T-cell (primary cell): Measurements from ENCODE around the gene HSPB2. TPM values are rescaled to one million over a fixed set of nuclear protein-coding genes. Genes with fewer than 3 reads are reported as not detected.

Source experiments
- ATAC-seq, 4 experiments: fragments of 200-7000 bp in 3 of 4; fragments of 150-1000 bp in 1 of 4; cut with Tn5 transposase; replicated peaks in 1 of 4; 1 replicate in 3 of 4; 2 replicates in 1 of 4; pipeline ENCODE4 v1.10.0; 2021; ENCODE audit warnings: moderate library complexity in 3 of 4, mild to moderate bottlenecking in 2 of 4, moderate number of reproducible peaks in 1 of 4
- CTCF ChIA-PET, 2 donors: fragments of 300-600 bp; sonication (Branson Sonifier 250); formaldehyde crosslinking; loops; one replicate each; lab custom pipeline; 2022; ENCODE audit warnings: antibody characterized with exemption in 2 of 2; lab: Charles Lee
- POLR2A ChIA-PET, 2 donors: fragments of 300-600 bp; sonication (Branson Sonifier 250); formaldehyde crosslinking; loops; one replicate each; lab custom pipeline; 2022; ENCODE audit warnings: antibody characterized with exemption in 2 of 2; lab: Charles Lee
- DNase-seq, 35 experiments: peaks; one replicate each; pipeline versions ENCODE4 v3.0.0 to v3.0.0-alpha.2; 2013 to 2023
- H3K27ac ChIP-seq: one replicate; pipeline ENCODE4 v1.5.1; 2013; ENCODE audit warnings: low read length
- H3K27me3 ChIP-seq, 2 experiments: replicated peaks in 1 of 2; 1 replicate in 1 of 2; 2 replicates in 1 of 2; pipeline versions ENCODE4 v1.6.1 to v1.7.0; 2013; ENCODE audit warnings: low read length in 1 of 2, mixed read lengths in 1 of 2; ENCODE audit not compliant: control insufficient read depth in 2 of 2, insufficient read depth in 2 of 2; ENCODE audit errors: extremely low read depth in 1 of 2
- H3K36me3 ChIP-seq, 2 donors: 1 replicate in 1 of 2; 2 replicates in 1 of 2; pipeline versions ENCODE4 v1.6.1 to v1.7.0; 2013; ENCODE audit warnings: low read length in 1 of 2; ENCODE audit not compliant: control insufficient read depth in 2 of 2, insufficient read depth in 1 of 2; ENCODE audit errors: extremely low read depth in 1 of 2
- H3K4me1 ChIP-seq, 2 experiments: 1 replicate in 1 of 2; 2 replicates in 1 of 2; pipeline versions ENCODE4 v1.6.1 to v1.7.0; 2013; ENCODE audit warnings: low read length in 2 of 2, mixed read lengths in 1 of 2; ENCODE audit not compliant: insufficient read depth in 2 of 2, control insufficient read depth in 1 of 2; ENCODE audit errors: extremely low read depth in 1 of 2
- H3K4me3 ChIP-seq, 2 donors: 1 replicate in 1 of 2; 2 replicates in 1 of 2; pipeline versions ENCODE4 v1.5.1 to v1.7.0; 2013; ENCODE audit warnings: mild to moderate bottlenecking in 2 of 2, low read length in 1 of 2, moderate library complexity in 1 of 2; ENCODE audit not compliant: control insufficient read depth in 1 of 2; ENCODE audit errors: extremely low read depth in 1 of 2
- H3K9me3 ChIP-seq: 2 replicates; pipeline ENCODE4 v1.7.0; 2013
- H3K27ac Mint-ChIP-seq, 2 donors: one replicate each; pipeline ENCODE4 v1.8.0; 2020 to 2021; ENCODE audit warnings: mild to moderate bottlenecking in 2 of 2, mixed read lengths in 2 of 2
- H3K27me3 Mint-ChIP-seq, 2 donors: one replicate each; pipeline ENCODE4 v1.8.0; 2021 to 2022; ENCODE audit warnings: mixed read lengths in 2 of 2
- H3K36me3 Mint-ChIP-seq: one replicate; pipeline ENCODE4 v1.8.0; 2021; ENCODE audit warnings: mixed read lengths
- H3K4me1 Mint-ChIP-seq, 3 donors: one replicate each; pipeline ENCODE4 v1.8.0; 2020 to 2022; ENCODE audit warnings: mixed read lengths in 3 of 3, mild to moderate bottlenecking in 1 of 3
- H3K4me3 Mint-ChIP-seq, 3 donors: one replicate each; pipeline ENCODE4 v1.8.0; 2020 to 2022; ENCODE audit warnings: mild to moderate bottlenecking in 3 of 3, mixed read lengths in 3 of 3, moderate library complexity in 3 of 3
- H3K9me3 Mint-ChIP-seq, 3 donors: one replicate each; pipeline ENCODE4 v1.8.0; 2020 to 2022; ENCODE audit warnings: mixed read lengths in 3 of 3
- WGBS: methylation state at CpG from one replicate; pipeline ENCODE4 v1.1.5; 2013; ENCODE audit warnings: missing lambda C conversion rate; ENCODE audit not compliant: insufficient coverage; 5-methylcytosine and 5-hydroxymethylcytosine counted together
- total RNA-seq, 35 experiments: library from RNA in 6 of 35; stranded (reverse) in 6 of 35; fragments of 120-200 nt in 1 of 35; gene quantifications; one replicate each; pipeline versions ENCODE4 v1.2.1 to v1.2.4 and lab custom pipeline; 2013 to 2026

The HSPB2 gene
- total RNA-seq, 5 donors from 2014 or later (not counting 1 experiment from before 2014, with no cell fraction given), result not detected

GRCh38 chr11:111886844-111887243 lies 25.7 kb upstream of the HSPB2 start:
- H3K9me3 Mint-ChIP-seq, result no peaks in the 10 kb centered on the region
- H3K36me3 Mint-ChIP-seq, result peaks cover 16% of the 10 kb centered on the region
- H3K4me3 ChIP-seq, result no peak overlapping the region
- ATAC-seq (no peak), DNase-seq (no peak)
- H3K27me3 ChIP-seq, result no peaks in the 10 kb centered on the region
- H3K27ac Mint-ChIP-seq, result no peak overlapping the region
- ChIA-PET POLR2A (no interaction called here), CTCF (interaction anchor here in 1 of 2 donors (0.6 to 1.5 kb wide), 2 partner anchors 10 to 16 kb away, joined by 4 read pairs; partner anchors contain the start of gene ALG9)
- no peaks in the 10 kb centered on the region for H3K4me1 ChIP-seq
- 40% methylated on average over 1 of the region's 2 CpGs for WGBS
- no peaks in the 10 kb centered on the region for H3K9me3 ChIP-seq
- H3K27ac ChIP-seq, result no peak overlapping the region
- no peaks in the 10 kb centered on the region for H3K4me1 Mint-ChIP-seq
- H3K36me3 ChIP-seq, result peaks cover 0 to 3% of the 10 kb centered on the region in 2 donors
- no peak overlapping the region for H3K4me3 Mint-ChIP-seq
- H3K27me3 Mint-ChIP-seq, result no peaks in the 10 kb centered on the region

DNA sequence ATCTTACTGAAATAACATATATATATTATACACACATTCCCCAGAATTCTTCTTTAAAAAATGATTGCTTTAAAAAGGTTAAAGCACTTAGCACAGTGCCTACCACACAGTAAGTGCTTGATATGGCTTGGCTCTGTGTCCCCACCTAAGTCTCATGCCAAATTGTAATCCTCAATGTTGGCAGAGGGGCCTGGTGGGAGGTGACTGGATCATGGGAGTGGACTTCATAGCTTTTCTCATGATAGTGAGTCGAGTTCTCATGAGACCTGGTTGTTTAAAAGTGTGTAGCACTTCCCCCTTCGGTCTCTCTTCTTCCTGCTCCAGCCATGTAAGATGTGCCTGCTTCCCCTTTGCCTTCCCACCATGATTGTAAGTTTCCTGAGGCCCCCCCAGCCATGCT lies 7.1 kb upstream of the HSPB2 start:
- ChIA-PET CTCF (no interaction called here), POLR2A (no interaction called here)
- no peak overlapping the region for H3K4me3 Mint-ChIP-seq
- no peak overlapping the region for H3K27ac Mint-ChIP-seq
- peaks cover 15 to 17% of the 10 kb centered on the region in 2 donors for H3K27me3 Mint-ChIP-seq
- Histone ChIP-seq H3K9me3 (no peaks in the 10 kb centered on the region), H3K27me3 (peaks cover 4 to 5% of the 10 kb centered on the region in 2 experiments), H3K36me3 (no peaks in the 10 kb centered on the region), H3K4me1 (no peaks in the 10 kb centered on the region), H3K4me3 (no peak overlapping the region), H3K27ac (no peak overlapping the region)
- peaks cover 5% of the 10 kb centered on the region for H3K36me3 Mint-ChIP-seq
- no peaks in the 10 kb centered on the region for H3K9me3 Mint-ChIP-seq
- no peaks in the 10 kb centered on the region for H3K4me1 Mint-ChIP-seq
- DNase-seq, result no peak
- no CpG with 5 or more reads among the region's 2 CpGs for WGBS
- ATAC-seq, result no peak

DNA sequence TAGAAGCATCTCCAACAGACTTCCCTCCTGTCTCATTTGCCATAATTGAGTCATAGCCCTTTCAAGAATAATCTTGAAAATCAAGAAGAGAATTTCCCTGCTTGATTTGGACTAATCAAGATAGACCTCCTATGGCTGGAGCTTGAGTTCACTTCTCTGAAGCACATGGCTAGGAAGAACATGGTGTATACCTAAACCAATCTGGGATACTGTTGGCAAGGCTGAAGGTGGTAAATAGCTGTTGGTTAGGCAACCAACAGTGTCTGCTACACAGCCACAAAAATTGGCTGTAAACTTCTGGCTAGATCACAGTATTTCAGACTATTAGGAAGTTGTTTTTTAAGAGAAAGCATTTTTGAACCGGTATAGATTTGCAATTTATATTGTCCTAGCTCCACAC lies 5.9 kb upstream of the HSPB2 start:
- Histone ChIP-seq H3K36me3 (no peaks in the 10 kb centered on the region), H3K4me1 (no peaks in the 10 kb centered on the region), H3K4me3 (no peak overlapping the region), H3K27ac (no peak overlapping the region), H3K9me3 (no peaks in the 10 kb centered on the region), H3K27me3 (peaks cover 7 to 13% of the 10 kb centered on the region in 2 experiments)
- Mint-ChIP-seq H3K27ac (no peak overlapping the region), H3K4me1 (no peaks in the 10 kb centered on the region), H3K4me3 (no peak overlapping the region), H3K36me3 (peaks cover 5% of the 10 kb centered on the region), H3K27me3 (peaks cover 25 to 27% of the 10 kb centered on the region in 2 donors), H3K9me3 (no peaks in the 10 kb centered on the region)
- WGBS, result no CpG with 5 or more reads among the region's 1 CpG
- ChIA-PET POLR2A (no interaction called here), CTCF (no interaction called here)
- ATAC-seq, result no peak
- no peak for DNase-seq

GRCh38 chr11:111908639-111909305 lies 3.8 kb upstream of the HSPB2 start:
- H3K4me1 ChIP-seq, result peaks cover 0 to 4% of the 10 kb centered on the region in 2 experiments
- DNase-seq, result no peak
- H3K9me3 ChIP-seq, result no peaks in the 10 kb centered on the region
- Mint-ChIP-seq H3K4me1 (no peaks in the 10 kb centered on the region), H3K9me3 (no peaks in the 10 kb centered on the region), H3K36me3 (peaks cover 5% of the 10 kb centered on the region), H3K27ac (no peak overlapping the region), H3K27me3 (peaks cover 34 to 39% of the 10 kb centered on the region in 2 donors), H3K4me3 (no peak overlapping the region)
- ChIA-PET CTCF (interaction anchor here in 1 of 2 donors (0.6 kb wide), 1 partner anchor 1666 kb away, joined by 3 read pairs; no protein-coding TSS in a partner anchor), POLR2A (no interaction called here)
- H3K27ac ChIP-seq, result no peak overlapping the region
- ATAC-seq, result no peak
- H3K27me3 ChIP-seq, result peaks cover 9 to 29% of the 10 kb centered on the region in 2 experiments
- 94% methylated on average over 3 of the region's 5 CpGs for whole genome bisulfite sequencing
- no peak overlapping the region for H3K4me3 ChIP-seq
- H3K36me3 ChIP-seq, result no peaks in the 10 kb centered on the region

DNA sequence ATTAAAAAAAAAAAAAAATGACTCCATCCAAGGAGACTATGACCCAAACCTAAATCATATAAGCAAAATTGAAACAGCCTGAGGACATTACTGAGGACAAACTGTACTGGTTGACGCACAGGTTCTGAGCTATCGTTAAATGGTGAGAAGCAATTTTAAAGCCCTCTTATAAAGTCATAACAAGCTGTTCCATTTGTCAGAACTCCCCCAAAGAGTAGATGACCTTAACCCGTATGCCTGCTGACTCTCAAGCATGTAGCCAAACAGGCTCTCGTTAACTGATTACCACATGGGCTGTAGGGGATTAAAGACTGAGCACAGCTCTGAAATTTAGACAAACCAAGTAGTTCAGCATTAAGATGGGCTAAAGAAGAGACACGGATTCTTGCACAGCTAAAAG lies 3.2 kb upstream of the HSPB2 start:
- ChIA-PET CTCF (interaction anchor here in 1 of 2 donors (0.7 kb wide), 1 partner anchor 68 kb away, joined by 3 read pairs; no protein-coding TSS in a partner anchor), POLR2A (no interaction called here)
- no peak for DNase-seq
- H3K9me3 Mint-ChIP-seq, result no peaks in the 10 kb centered on the region
- 100% methylated on average over 1 of the region's 5 CpGs for WGBS
- no peak overlapping the region for H3K4me3 Mint-ChIP-seq
- Histone ChIP-seq H3K9me3 (no peaks in the 10 kb centered on the region), H3K27ac (no peak overlapping the region), H3K27me3 (peaks cover 10 to 36% of the 10 kb centered on the region in 2 experiments), H3K4me1 (peaks cover 0 to 4% of the 10 kb centered on the region in 2 experiments), H3K4me3 (no peak overlapping the region), H3K36me3 (no peaks in the 10 kb centered on the region)
- H3K27ac Mint-ChIP-seq, result no peak overlapping the region
- peaks cover 5% of the 10 kb centered on the region for H3K36me3 Mint-ChIP-seq
- H3K27me3 Mint-ChIP-seq, result peaks cover 36 to 45% of the 10 kb centered on the region in 2 donors
- no peak for ATAC-seq
- no peaks in the 10 kb centered on the region for H3K4me1 Mint-ChIP-seq

DNA sequence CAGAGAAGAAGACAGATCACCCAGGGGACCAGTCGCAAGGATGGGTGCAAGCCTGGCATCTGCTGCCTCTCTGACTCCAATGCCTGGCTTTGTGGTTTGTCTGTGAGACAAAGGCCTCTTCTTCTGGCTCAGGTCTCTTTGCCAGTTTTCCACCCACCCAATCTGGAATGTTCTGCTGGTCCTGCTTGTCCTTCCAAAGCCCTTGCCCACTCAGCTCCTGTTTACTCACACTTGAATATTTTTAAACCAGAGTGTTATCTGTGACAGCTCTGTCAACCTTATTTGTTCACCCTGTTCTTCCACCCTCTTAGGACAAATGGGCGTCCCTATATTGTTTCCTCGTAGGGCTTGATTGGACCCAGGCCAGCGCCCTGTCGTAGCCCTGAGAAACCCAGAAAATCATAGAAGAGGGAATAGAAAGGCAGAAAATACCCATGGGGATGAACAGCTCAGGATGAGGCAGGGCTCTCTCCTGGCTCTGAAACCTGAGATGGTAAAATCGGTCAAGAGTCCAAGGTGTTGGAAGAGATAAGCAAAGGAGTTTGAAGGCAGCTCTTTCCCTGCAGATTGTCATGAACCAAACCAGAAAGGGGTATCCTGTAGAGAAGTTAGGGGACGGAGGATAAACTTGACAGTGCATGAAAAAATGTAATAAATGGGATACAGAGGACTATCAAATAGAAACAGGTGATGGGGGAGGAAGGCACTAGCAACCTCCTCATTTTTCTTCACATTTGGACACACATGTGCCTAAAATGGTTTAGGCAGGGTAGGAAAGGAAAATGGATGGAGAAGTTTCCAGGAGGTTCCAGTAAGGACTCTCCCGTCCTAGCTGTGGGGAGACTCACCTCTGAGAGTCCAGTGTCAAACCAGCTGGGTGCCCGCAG lies 1.6 kb upstream of the HSPB2 start:
- Histone ChIP-seq H3K4me1 (peaks cover 0 to 4% of the 10 kb centered on the region in 2 experiments), H3K4me3 (no peak overlapping the region), H3K36me3 (no peaks in the 10 kb centered on the region), H3K27me3 (peaks cover 10 to 44% of the 10 kb centered on the region in 2 experiments), H3K27ac (no peak overlapping the region), H3K9me3 (no peaks in the 10 kb centered on the region)
- Mint-ChIP-seq H3K4me3 (no peak overlapping the region), H3K27me3 (peaks cover 38 to 51% of the 10 kb centered on the region in 2 donors), H3K4me1 (no peaks in the 10 kb centered on the region), H3K27ac (no peak overlapping the region), H3K9me3 (no peaks in the 10 kb centered on the region), H3K36me3 (no peaks in the 10 kb centered on the region)
- DNase-seq (no peak), ATAC-seq (no peak)
- WGBS, result 80% methylated on average over 9 of the region's 9 CpGs
- ChIA-PET CTCF (interaction anchor here in 1 of 2 donors (0.6 kb wide), 1 partner anchor 203 kb away, joined by 14 read pairs; no protein-coding TSS in a partner anchor), POLR2A (no interaction called here)
